ENCODE data around the gene OR4E1. TPM values are rescaled to one million over a fixed set of nuclear protein-coding genes. Genes with fewer than 3 reads are reported as not detected.
"Not testable (repeated sequence)": the region's sequence is repeated elsewhere in the genome, so short reads cannot be mapped to it uniquely, and the experiment has no call there.

OR4E1 gene
- total RNA-seq, 1 experiment from 2014 or later, result not detected

DNA sequence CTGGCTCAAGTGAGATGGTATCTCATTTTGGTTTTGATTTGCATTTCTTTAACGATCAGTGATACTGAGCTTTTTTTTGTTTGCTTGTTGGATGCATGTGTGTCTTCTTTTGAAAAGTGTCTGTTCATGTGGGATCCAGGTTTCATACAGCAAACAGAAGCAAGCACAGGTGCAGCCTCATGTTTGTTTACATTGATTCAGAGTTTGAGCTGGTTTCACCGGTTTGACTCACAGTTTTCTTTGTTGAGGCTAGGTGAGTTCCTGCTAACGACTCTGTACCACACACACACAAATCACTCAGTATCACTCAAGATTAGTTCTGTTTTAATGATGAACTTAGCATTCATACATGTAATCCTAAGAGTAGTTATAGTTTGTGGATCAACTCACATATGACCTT, 42.5 kb downstream of the OR4E1 start:
- BruUV-seq (replicated peaks), result no TSS peak
- no peaks in the 10 kb centered on the region for H3K9me2 ChIP-seq (replicated peaks; ENCODE audit: low read length)
- H3K9ac ChIP-seq (ENCODE audit: low read length), result no peak overlapping the region
- no peaks in the 10 kb centered on the region for H3K9me3 ChIP-seq (ENCODE audit: low read length)
- H3K4me1 ChIP-seq (ENCODE audit: insufficient read depth, low read length), result peaks cover 11% of the 10 kb centered on the region; the same call in 1 of the 2 replicates
- intact Hi-C loops (cut with micrococcal nuclease), result no loop called here
- DNase-seq, result peak; percentile 83
- H3K27ac ChIP-seq (ENCODE audit: low read length), result no peak overlapping the region
- H4K20me1 ChIP-seq (ENCODE audit: low read length), result no peaks in the 10 kb centered on the region
- no peaks in the 10 kb centered on the region for H3K79me2 ChIP-seq (ENCODE audit: low read length)
- H2AFZ ChIP-seq (ENCODE audit: low read length), result no peak overlapping the region
- 0 out of 2 replicates have a peak overlapping the region, but pooled peaks have one; percentile 8 for H3K4me2 ChIP-seq (ENCODE audit: low read length)
- no peak overlapping the region for H3K4me3 ChIP-seq (ENCODE audit: low read length)
- ChIA-PET POLR2A (ENCODE audit: unreplicated experiment) (no interaction called here), CTCF (no interaction called here)
- no peak for TF ChIP-seq EZH2 (IDR thresholded peaks at IDR 0.05; ENCODE audit: low read length, unreplicated experiment)
- no peak for TF ChIP-seq EZH2phosphoT487 (IDR thresholded peaks at IDR 0.05; ENCODE audit: borderline replicate concordance, low read length)
- TF ChIP-seq CTCF (conservative IDR thresholded peaks at IDR 0.05; ENCODE audit: low read depth, low read length), result no peak
- no peaks in the 10 kb centered on the region for H3F3A ChIP-seq (ENCODE audit: low read length, unreplicated experiment)
- peak; percentile 77 for ATAC-seq
- H3K36me3 ChIP-seq (ENCODE audit: low read depth, low read length), result no peaks in the 10 kb centered on the region
- peaks cover 26% of the 10 kb centered on the region for H3K27me3 ChIP-seq (ENCODE audit: low read length)

DNA sequence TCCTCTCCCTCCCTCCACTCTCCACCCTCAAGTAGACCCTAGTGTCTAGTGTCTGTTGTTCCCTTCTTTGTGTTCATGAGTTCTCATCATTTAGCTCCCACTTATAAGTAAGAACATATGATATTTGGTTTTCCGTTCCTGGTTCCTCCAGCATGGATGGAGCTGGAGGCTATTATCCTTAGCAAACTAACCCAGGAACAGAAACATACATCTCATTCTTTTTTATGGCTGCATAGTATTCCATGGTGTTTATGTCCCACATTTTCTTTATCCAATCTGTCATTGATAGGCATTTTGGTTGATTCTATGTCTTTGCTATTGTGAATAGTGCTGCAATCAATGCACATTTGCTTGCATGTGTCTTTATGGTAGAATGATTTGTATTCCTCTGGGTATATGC, 43.1 kb downstream of the OR4E1 start:
- H3K4me1 ChIP-seq (ENCODE audit: insufficient read depth, low read length), result peaks cover 11% of the 10 kb centered on the region; the same call in 1 of the 2 replicates
- H3K9me2 ChIP-seq (replicated peaks; ENCODE audit: low read length); H3K27ac ChIP-seq (ENCODE audit: low read length); BruUV-seq (replicated peaks); H3K79me2 ChIP-seq (ENCODE audit: low read length); ATAC-seq; intact Hi-C loops (cut with micrococcal nuclease); H3F3A ChIP-seq (ENCODE audit: low read length, unreplicated experiment); POLR2A ChIA-PET (ENCODE audit: unreplicated experiment); H3K36me3 ChIP-seq (ENCODE audit: low read depth, low read length); H2AFZ ChIP-seq (ENCODE audit: low read length); H3K9ac ChIP-seq (ENCODE audit: low read length); H4K20me1 ChIP-seq (ENCODE audit: low read length); H3K9me3 ChIP-seq (ENCODE audit: low read length); H3K4me3 ChIP-seq (ENCODE audit: low read length); CTCF ChIA-PET; DNase-seq: not testable (repeated sequence)
- H3K4me2 ChIP-seq (ENCODE audit: low read length), result 0 out of 2 replicates have a peak overlapping the region, but pooled peaks have one; percentile 8
- peaks cover 25% of the 10 kb centered on the region for H3K27me3 ChIP-seq (ENCODE audit: low read length)

GRCh38 chr14:21626491-21627230, 47.0 kb downstream of the OR4E1 start:
- Histone ChIP-seq H3K9me2 (replicated peaks; ENCODE audit: low read length) (no peaks in the 10 kb centered on the region), H3K27me3 (ENCODE audit: low read length) (peaks cover 15% of the 10 kb centered on the region; the same call in 1 of the 2 replicates), H3K79me2 (ENCODE audit: low read length) (no peaks in the 10 kb centered on the region), H2AFZ (ENCODE audit: low read length) (no peak overlapping the region), H3K36me3 (ENCODE audit: low read depth, low read length) (no peaks in the 10 kb centered on the region), H3K9ac (ENCODE audit: low read length) (no peak overlapping the region), H3K4me3 (ENCODE audit: low read length) (no peak overlapping the region), H3K9me3 (ENCODE audit: low read length) (no peaks in the 10 kb centered on the region), H3K4me2 (ENCODE audit: low read length) (no peak overlapping the region), H3F3A (ENCODE audit: low read length, unreplicated experiment) (no peaks in the 10 kb centered on the region), H3K4me1 (ENCODE audit: insufficient read depth, low read length) (peaks cover 10% of the 10 kb centered on the region; the same call in 1 of the 2 replicates), H3K27ac (ENCODE audit: low read length) (no peak overlapping the region), H4K20me1 (ENCODE audit: low read length) (no peaks in the 10 kb centered on the region)
- TF ChIP-seq CTCF (conservative IDR thresholded peaks at IDR 0.05; ENCODE audit: low read depth, low read length) (no peak), EZH2 (IDR thresholded peaks at IDR 0.05; ENCODE audit: low read length, unreplicated experiment) (no peak), EZH2phosphoT487 (IDR thresholded peaks at IDR 0.05; ENCODE audit: borderline replicate concordance, low read length) (no peak)
- DNase-seq (peak; percentile 25), ATAC-seq (no peak)
- ChIA-PET POLR2A (ENCODE audit: unreplicated experiment) (no interaction called here), CTCF (no interaction called here)
- intact Hi-C loops (cut with micrococcal nuclease), result no loop called here
- no TSS peak for BruUV-seq (replicated peaks)

Other genes starting within 250 kb of the OR4E1 start
- gene CHD8, start 217.7 kb downstream of the OR4E1 start, total RNA-seq (2014; rRNA removed), result 57.4 and 81.0 TPM in 2 replicates
- 11.7 and 26.8 TPM in 2 replicates for gene RAB2B, start 196.9 kb downstream of the OR4E1 start, total RNA-seq (2014; rRNA removed)
- gene TOX4, start 196.6 kb downstream of the OR4E1 start, total RNA-seq (2014; rRNA removed), result 26.7 and 38.5 TPM in 2 replicates
- gene METTL3, start 162.5 kb downstream of the OR4E1 start, total RNA-seq (2014; rRNA removed), result 47.6 and 57.1 TPM in 2 replicates
- gene SALL2, start 147.5 kb downstream of the OR4E1 start, total RNA-seq (2014; rRNA removed), result 4.1 and 6.0 TPM in 2 replicates
- gene OR10G3, start 93.7 kb downstream of the OR4E1 start, total RNA-seq (2014; rRNA removed), result not detected in 2 replicates
- not detected in 2 replicates for gene OR10G2, start 38.9 kb downstream of the OR4E1 start, total RNA-seq (2014; rRNA removed)
- gene OR4E2, start 20.0 kb downstream of the OR4E1 start, total RNA-seq (2014; rRNA removed), result not detected in 2 replicates

Data from PC-3 (cell line).